ENCODE data around the gene TMEM134. TPM values are rescaled to one million over a fixed set of nuclear protein-coding genes. Genes with fewer than 3 reads are reported as not detected.
"Not testable (repeated sequence)": the region's sequence is repeated elsewhere in the genome, so short reads cannot be mapped to it uniquely, and the experiment has no call there.

TMEM134 gene
- total RNA-seq, 1 experiment from 2014 or later, result 36.0 TPM

DNA sequence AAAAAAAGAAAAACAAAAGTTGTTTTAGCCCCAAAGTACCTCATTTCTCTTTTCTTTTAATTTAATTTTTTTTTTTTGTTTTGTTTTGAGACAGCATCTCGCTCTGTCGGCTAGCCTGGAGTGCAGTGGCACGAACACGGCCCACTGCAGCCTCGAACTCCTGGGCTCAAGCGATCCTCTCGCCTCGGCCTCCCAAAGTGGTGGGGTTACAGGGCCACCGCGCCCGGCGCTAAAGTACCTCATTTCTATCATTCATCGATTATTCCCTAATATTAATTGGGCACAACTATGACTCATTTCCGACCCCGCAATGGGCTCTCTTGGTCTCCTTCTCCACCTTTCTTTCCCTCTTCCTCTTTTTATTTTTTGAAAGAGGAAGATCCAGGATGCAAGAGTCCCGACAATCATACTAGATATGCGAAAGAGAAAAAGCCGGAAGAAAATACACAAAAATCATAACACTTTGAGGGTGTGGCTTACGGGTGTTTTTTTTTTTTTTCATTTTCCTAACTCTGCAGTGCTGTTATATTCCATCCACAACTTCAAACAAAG, 13.3 kb upstream of the TMEM134 start:
- ChIA-PET POLR2A (ENCODE audit: low non-redundant PET) (no interaction called here), CTCF (no interaction called here)
- no peak for TF ChIP-seq EZH2 (IDR thresholded peaks at IDR 0.05; ENCODE audit: borderline replicate concordance, low read depth, low read length, poor library complexity, severe bottlenecking)
- TF ChIP-seq, protein P1, sequence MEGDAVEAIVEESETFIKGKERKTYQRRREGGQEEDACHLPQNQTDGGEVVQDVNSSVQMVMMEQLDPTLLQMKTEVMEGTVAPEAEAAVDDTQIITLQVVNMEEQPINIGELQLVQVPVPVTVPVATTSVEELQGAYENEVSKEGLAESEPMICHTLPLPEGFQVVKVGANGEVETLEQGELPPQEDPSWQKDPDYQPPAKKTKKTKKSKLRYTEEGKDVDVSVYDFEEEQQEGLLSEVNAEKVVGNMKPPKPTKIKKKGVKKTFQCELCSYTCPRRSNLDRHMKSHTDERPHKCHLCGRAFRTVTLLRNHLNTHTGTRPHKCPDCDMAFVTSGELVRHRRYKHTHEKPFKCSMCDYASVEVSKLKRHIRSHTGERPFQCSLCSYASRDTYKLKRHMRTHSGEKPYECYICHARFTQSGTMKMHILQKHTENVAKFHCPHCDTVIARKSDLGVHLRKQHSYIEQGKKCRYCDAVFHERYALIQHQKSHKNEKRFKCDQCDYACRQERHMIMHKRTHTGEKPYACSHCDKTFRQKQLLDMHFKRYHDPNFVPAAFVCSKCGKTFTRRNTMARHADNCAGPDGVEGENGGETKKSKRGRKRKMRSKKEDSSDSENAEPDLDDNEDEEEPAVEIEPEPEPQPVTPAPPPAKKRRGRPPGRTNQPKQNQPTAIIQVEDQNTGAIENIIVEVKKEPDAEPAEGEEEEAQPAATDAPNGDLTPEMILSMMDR (conservative IDR thresholded peaks at IDR 0.05; ENCODE audit: low read depth, low read length), result no peak
- intact Hi-C loops (cut with micrococcal nuclease; ENCODE audit: unreplicated experiment), result no loop called here
- H3K27ac ChIP-seq (ENCODE audit: low read depth, low read length, poor library complexity, severe bottlenecking), result peak overlapping the region; percentile 76
- H3K9me3 ChIP-seq (ENCODE audit: low read depth, low read length, poor library complexity, severe bottlenecking), result no peaks in the 10 kb centered on the region
- peak overlapping the region; percentile 54 for H3K4me3 ChIP-seq (ENCODE audit: low read depth, low read length, poor library complexity, severe bottlenecking)
- DNase-seq (ENCODE audit: low spot score), result no peak
- H3K36me3 ChIP-seq (ENCODE audit: insufficient read depth, low read length, poor library complexity, severe bottlenecking), result no peaks in the 10 kb centered on the region
- H3K4me1 ChIP-seq (ENCODE audit: insufficient read depth, low read length, poor library complexity, severe bottlenecking), result peaks cover 9% of the 10 kb centered on the region
- no peaks in the 10 kb centered on the region for H3K27me3 ChIP-seq (replicated peaks; ENCODE audit: insufficient read depth, low read depth, low read length, poor library complexity)
- BruUV-seq (replicated peaks), result TSS peak; percentile 85

DNA sequence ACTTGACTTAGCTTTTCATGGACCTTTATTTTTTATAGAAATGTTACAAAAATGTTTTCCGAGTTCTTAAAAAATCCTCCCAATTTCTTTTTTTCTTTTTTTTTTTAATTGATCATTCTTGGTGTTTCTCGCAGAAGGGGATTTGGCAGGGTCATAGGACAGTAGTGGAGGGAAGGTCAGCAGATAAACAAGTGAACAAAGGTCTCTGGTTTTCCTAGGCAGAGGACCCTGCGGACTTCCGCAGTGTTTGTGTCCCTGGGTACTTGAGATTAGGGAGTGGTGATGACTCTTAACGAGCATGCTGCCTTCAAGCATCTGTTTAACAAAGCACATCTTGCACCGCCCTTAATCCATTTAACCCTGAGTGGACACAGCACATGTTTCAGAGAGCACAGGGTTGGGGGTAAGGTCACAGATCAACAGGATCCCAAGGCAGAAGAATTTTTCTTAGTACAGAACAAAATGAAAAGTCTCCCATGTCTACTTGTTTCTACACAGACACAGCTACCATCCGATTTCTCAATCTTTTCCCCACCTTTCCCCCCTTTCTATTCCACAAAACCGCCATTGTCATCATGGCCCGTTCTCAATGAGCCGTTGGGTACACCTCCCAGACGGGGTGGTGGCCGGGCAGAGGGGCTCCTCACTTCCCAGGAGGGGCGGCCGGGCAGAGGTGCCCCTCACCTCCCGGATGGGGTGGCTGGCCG, 8.4 kb upstream of the TMEM134 start:
- intact Hi-C loops (cut with micrococcal nuclease; ENCODE audit: unreplicated experiment); H3K4me1 ChIP-seq (ENCODE audit: insufficient read depth, low read length, poor library complexity, severe bottlenecking); H3K27ac ChIP-seq (ENCODE audit: low read depth, low read length, poor library complexity, severe bottlenecking); BruUV-seq (replicated peaks); CTCF ChIA-PET; POLR2A ChIA-PET (ENCODE audit: low non-redundant PET); DNase-seq (ENCODE audit: low spot score); H3K27me3 ChIP-seq (replicated peaks; ENCODE audit: insufficient read depth, low read depth, low read length, poor library complexity); H3K9me3 ChIP-seq (ENCODE audit: low read depth, low read length, poor library complexity, severe bottlenecking); H3K36me3 ChIP-seq (ENCODE audit: insufficient read depth, low read length, poor library complexity, severe bottlenecking); H3K4me3 ChIP-seq (ENCODE audit: low read depth, low read length, poor library complexity, severe bottlenecking): not testable (repeated sequence)

DNA sequence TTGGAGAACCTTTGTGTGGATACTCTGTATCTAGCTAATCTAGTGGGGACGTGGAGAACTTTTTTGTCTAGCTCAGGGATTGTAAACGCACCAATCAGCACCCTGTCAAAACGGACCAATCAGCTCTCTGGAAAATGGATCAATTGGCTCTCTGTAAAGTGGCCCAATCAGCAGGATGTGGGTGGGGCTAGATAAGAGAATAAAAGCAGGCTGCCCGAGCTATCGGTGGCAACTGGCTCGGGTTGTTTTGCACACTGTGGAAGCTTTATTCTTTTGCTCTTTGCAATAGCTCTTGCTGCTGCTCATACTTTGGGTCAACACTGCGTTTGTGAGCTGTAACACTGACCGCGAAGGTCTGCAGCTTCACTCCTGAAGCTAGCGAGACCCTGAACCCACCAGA, 7.6 kb upstream of the TMEM134 start:
- BruUV-seq (replicated peaks); intact Hi-C loops (cut with micrococcal nuclease; ENCODE audit: unreplicated experiment); H3K9me3 ChIP-seq (ENCODE audit: low read depth, low read length, poor library complexity, severe bottlenecking); POLR2A ChIA-PET (ENCODE audit: low non-redundant PET); DNase-seq (ENCODE audit: low spot score); H3K27me3 ChIP-seq (replicated peaks; ENCODE audit: insufficient read depth, low read depth, low read length, poor library complexity); CTCF ChIA-PET; H3K36me3 ChIP-seq (ENCODE audit: insufficient read depth, low read length, poor library complexity, severe bottlenecking); H3K4me3 ChIP-seq (ENCODE audit: low read depth, low read length, poor library complexity, severe bottlenecking); H3K4me1 ChIP-seq (ENCODE audit: insufficient read depth, low read length, poor library complexity, severe bottlenecking); H3K27ac ChIP-seq (ENCODE audit: low read depth, low read length, poor library complexity, severe bottlenecking): not testable (repeated sequence)

DNA sequence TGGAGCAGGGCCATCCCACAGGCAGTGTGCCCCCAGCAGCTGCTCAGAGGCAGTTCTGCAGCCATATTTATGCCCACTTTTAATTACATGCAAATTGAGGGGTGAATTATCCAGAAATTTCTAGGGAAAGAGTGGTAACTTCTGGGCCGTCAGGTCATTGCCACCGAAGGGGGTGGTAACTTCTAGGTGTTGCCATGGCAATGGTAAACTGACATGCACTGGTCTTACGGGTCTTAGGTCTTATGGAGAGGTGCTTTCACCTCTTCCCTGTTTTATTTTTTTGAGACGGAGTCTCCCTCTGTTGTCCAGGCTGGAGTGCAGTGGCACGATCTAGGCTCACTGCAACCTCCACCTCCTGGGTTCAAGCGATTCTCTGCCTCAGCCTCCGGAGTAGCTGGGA, 3.8 kb upstream of the TMEM134 start:
- Histone ChIP-seq H3K9me3 (ENCODE audit: low read depth, low read length, poor library complexity, severe bottlenecking) (no peaks in the 10 kb centered on the region), H3K4me3 (ENCODE audit: low read depth, low read length, poor library complexity, severe bottlenecking) (no peak overlapping the region), H3K36me3 (ENCODE audit: insufficient read depth, low read length, poor library complexity, severe bottlenecking) (no peaks in the 10 kb centered on the region), H3K27me3 (replicated peaks; ENCODE audit: insufficient read depth, low read depth, low read length, poor library complexity) (no peaks in the 10 kb centered on the region), H3K4me1 (ENCODE audit: insufficient read depth, low read length, poor library complexity, severe bottlenecking) (no peaks in the 10 kb centered on the region), H3K27ac (ENCODE audit: low read depth, low read length, poor library complexity, severe bottlenecking) (no peak overlapping the region)
- no TSS peak for BruUV-seq (replicated peaks)
- DNase-seq (ENCODE audit: low spot score), result no peak
- intact Hi-C loops (cut with micrococcal nuclease; ENCODE audit: unreplicated experiment), result no loop called here
- CTCF ChIA-PET, result no interaction called here
- TF ChIP-seq EZH2 (IDR thresholded peaks at IDR 0.05; ENCODE audit: borderline replicate concordance, low read depth, low read length, poor library complexity, severe bottlenecking), result no peak
- TF ChIP-seq, protein P1 (conservative IDR thresholded peaks at IDR 0.05; ENCODE audit: low read depth, low read length), result no peak
- POLR2A ChIA-PET (ENCODE audit: low non-redundant PET), result no interaction called here

Measured in A673 (cell line).